WTC11 (cell line): ENCODE measurements around the gene CLECL1. TPM values are rescaled to one million over a fixed set of nuclear protein-coding genes. Genes with fewer than 3 reads are reported as not detected.

Experiments
- ATAC-seq: fragments of 200-7000 bp; cut with Tn5 transposase; 2 replicates; pipeline ENCODE4 v1.10.0; 2021; ENCODE audit warnings: mild to moderate bottlenecking, moderate library complexity
- CTCF ChIA-PET: fragments of 300-600 bp; sonication (Branson Sonifier 250); formaldehyde crosslinking; loops from one replicate; lab custom pipeline; 2021; ENCODE audit warnings: antibody characterized with exemption; lab: Charles Lee
- POLR2A ChIA-PET: fragments of 350-600 bp; sonication (Branson Sonifier 250); formaldehyde crosslinking; loops from one replicate; lab custom pipeline; 2021; ENCODE audit warnings: antibody characterized with exemption; lab: Charles Lee
- DNase-seq: peaks from one replicate; pipeline ENCODE4 v3.0.0; 2021; ENCODE audit warnings: low spot score
- H3K27ac Mint-ChIP-seq: 2 replicates; pipeline ENCODE4 v1.8.0; 2021; ENCODE audit warnings: mixed read lengths
- H3K27me3 Mint-ChIP-seq: 2 replicates; pipeline ENCODE4 v1.8.0; 2021; ENCODE audit warnings: low read depth, mild to moderate bottlenecking, moderate library complexity, mixed read lengths
- H3K36me3 Mint-ChIP-seq: 2 replicates; pipeline ENCODE4 v1.8.0; 2021; ENCODE audit warnings: mixed read lengths
- H3K4me1 Mint-ChIP-seq: 2 replicates; pipeline ENCODE4 v1.8.0; 2022; ENCODE audit warnings: mixed read lengths
- H3K4me3 Mint-ChIP-seq: 2 replicates; pipeline ENCODE4 v1.8.0; 2021; ENCODE audit warnings: mild to moderate bottlenecking, moderate library complexity, mixed read lengths
- H3K9me3 Mint-ChIP-seq: 2 replicates; pipeline ENCODE4 v1.8.0; 2021; ENCODE audit warnings: mixed read lengths
- AFF4 ChIP-seq: sonication (generic); formaldehyde crosslinking; IDR thresholded peaks from 2 replicates; pipeline ENCODE4 v1.8.1; 2023; ENCODE audit warnings: mild to moderate bottlenecking, missing genetic modification reagents, borderline replicate concordance
- CREM ChIP-seq: sonication (generic); formaldehyde crosslinking; IDR thresholded peaks from 2 replicates; pipeline ENCODE4 v1.8.1; 2022; ENCODE audit warnings: mild to moderate bottlenecking, missing genetic modification reagents, moderate library complexity
- ETV6 ChIP-seq: sonication (generic); formaldehyde crosslinking; IDR thresholded peaks from 2 replicates; pipeline ENCODE4 v1.8.1; 2022; ENCODE audit warnings: mild to moderate bottlenecking, missing genetic modification reagents
- FOXJ3 ChIP-seq: sonication (generic); formaldehyde crosslinking; IDR thresholded peaks from 2 replicates; pipeline ENCODE4 v1.9.0; 2021; ENCODE audit warnings: missing genetic modification reagents, mild to moderate bottlenecking, borderline replicate concordance
- FOXP4 ChIP-seq: sonication (generic); formaldehyde crosslinking; IDR thresholded peaks from 2 replicates; pipeline ENCODE4 v1.8.0; 2022; ENCODE audit warnings: mild to moderate bottlenecking, missing genetic modification reagents
- GTF2I ChIP-seq: fragments of 250-450 bp; sonication (Bioruptor Pico); conservative IDR thresholded peaks from 2 replicates; pipeline ENCODE4 v1.4.0; 2021; ENCODE audit warnings: mild to moderate bottlenecking
- KAT7 ChIP-seq: sonication (generic); formaldehyde crosslinking; IDR thresholded peaks from 2 replicates; pipeline ENCODE4 v1.8.1; 2023; ENCODE audit warnings: missing genetic modification reagents, mild to moderate bottlenecking, borderline replicate concordance
- NFE2L1 ChIP-seq: sonication (generic); formaldehyde crosslinking; IDR thresholded peaks from 2 replicates; pipeline ENCODE4 v1.8.1; 2023; ENCODE audit warnings: missing genetic modification reagents
- NR2C2 ChIP-seq: sonication (generic); formaldehyde crosslinking; IDR thresholded peaks from 2 replicates; pipeline ENCODE4 v1.8.0; 2022; ENCODE audit warnings: mild to moderate bottlenecking, missing genetic modification reagents
- PRRX2 ChIP-seq: fragments of 250-450 bp; sonication (Bioruptor Pico); IDR thresholded peaks from 2 replicates; pipeline ENCODE4 v1.8.0; 2021; ENCODE audit warnings: mild to moderate bottlenecking
- RELA ChIP-seq: sonication (generic); formaldehyde crosslinking; IDR thresholded peaks from 2 replicates; pipeline ENCODE4 v1.8.1; 2022; ENCODE audit warnings: missing genetic modification reagents, mild to moderate bottlenecking, borderline replicate concordance
- RORB ChIP-seq: fragments of 250-450 bp; sonication (Bioruptor Pico); IDR thresholded peaks from 2 replicates; pipeline ENCODE4 v1.9.0; 2021; ENCODE audit warnings: mild to moderate bottlenecking
- STAT6 ChIP-seq: sonication (generic); formaldehyde crosslinking; conservative IDR thresholded peaks from 2 replicates; pipeline ENCODE4 v1.8.1; 2023; ENCODE audit warnings: mild to moderate bottlenecking, low read depth, missing genetic modification reagents, moderate library complexity
- TEAD4 ChIP-seq: sonication (generic); formaldehyde crosslinking; IDR thresholded peaks from 2 replicates; pipeline ENCODE4 v1.8.0; 2022; ENCODE audit warnings: mild to moderate bottlenecking, missing genetic modification reagents
- ZNF317 ChIP-seq: sonication (generic); formaldehyde crosslinking; IDR thresholded peaks from 2 replicates; pipeline ENCODE4 v1.8.1; 2023; ENCODE audit warnings: low read depth, mild to moderate bottlenecking, moderate library complexity, missing genetic modification reagents, borderline replicate concordance
- ZNF396 ChIP-seq: fragments of 250-450 bp; sonication (Bioruptor Pico); IDR thresholded peaks from 2 replicates; pipeline ENCODE4 v1.8.0; 2021; ENCODE audit warnings: mild to moderate bottlenecking, moderate library complexity, borderline replicate concordance
- ZNF423 ChIP-seq: fragments of 250-450 bp; sonication (Bioruptor Pico); IDR thresholded peaks from 2 replicates; pipeline ENCODE4 v2.1.2; 2022; ENCODE audit warnings: mild to moderate bottlenecking, moderate library complexity
- total RNA-seq: library from RNA; stranded (reverse); gene quantifications from 3 replicates; pipeline ENCODE4 v1.2.3, GENCODE V29; 2021
- TF ChIP-seq, protein P1 (sequence below): fragments of 250-450 bp; sonication (Bioruptor Pico); IDR thresholded peaks from 2 replicates; pipeline ENCODE4 v1.9.0; 2021; ENCODE audit warnings: moderate library complexity, mild to moderate bottlenecking, inconsistent platforms, borderline replicate concordance
- TF ChIP-seq, protein P2 (sequence below): fragments of 250-450 bp; sonication (Bioruptor Pico); IDR thresholded peaks from 2 replicates; pipeline ENCODE4 v1.8.0; 2021; ENCODE audit warnings: mild to moderate bottlenecking
- TF ChIP-seq, protein P3 (sequence below): sonication (generic); formaldehyde crosslinking; IDR thresholded peaks from 2 replicates; pipeline ENCODE4 v1.8.0; 2023; ENCODE audit warnings: missing genetic modification reagents

The CLECL1 gene
- total RNA-seq, 1 experiment from 2014 or later, result not detected

DNA sequence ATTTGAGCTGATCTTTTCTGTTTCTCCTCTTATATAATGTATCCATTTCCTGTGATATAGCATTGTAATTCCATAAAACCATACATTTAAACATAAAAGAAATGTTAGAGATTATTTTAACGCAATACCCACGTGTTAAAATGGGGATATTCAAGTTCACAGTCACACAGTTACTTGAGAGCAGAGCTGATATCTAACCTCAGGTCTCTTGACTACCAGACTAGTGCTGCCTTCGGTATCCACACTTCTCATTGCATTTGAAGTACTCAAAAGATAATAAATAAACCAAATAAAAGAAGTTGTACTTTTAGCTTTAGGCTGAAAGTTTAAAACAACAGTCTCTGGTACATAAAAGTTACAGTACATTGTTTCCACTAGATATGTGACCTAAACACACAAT is 2.9 kb downstream of the CLECL1 start (continued):
- TF ChIP-seq, protein P1, sequence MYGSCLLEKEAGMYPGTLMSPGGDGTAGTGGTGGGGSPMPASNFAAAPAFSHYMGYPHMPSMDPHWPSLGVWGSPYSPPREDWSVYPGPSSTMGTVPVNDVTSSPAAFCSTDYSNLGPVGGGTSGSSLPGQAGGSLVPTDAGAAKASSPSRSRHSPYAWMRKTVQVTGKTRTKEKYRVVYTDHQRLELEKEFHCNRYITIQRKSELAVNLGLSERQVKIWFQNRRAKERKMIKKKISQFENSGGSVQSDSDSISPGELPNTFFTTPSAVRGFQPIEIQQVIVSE (CRISPR knock-in tag), result no peak
- TF ChIP-seq ZNF396 (CRISPR knock-in tag), result no peak
- TF ChIP-seq PRRX2, result no peak

DNA sequence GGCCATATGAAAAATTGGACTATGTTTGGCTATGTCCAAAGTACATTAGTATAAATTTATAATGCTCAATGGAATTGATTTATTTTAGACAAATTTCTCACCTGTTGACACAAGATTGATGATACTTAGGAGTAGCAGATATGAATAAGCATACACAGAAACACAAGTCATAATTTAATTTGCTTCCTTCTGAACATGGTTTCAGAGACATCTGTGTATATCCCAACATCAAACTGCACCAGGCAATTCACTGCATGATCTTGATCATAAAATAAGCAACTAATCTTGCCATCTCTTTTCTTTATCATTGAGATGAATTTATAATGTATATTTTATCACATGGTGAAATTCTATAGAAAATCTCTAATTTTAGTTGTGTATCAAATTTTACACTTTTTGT is 3.8 kb downstream of the CLECL1 start:
- DNase-seq, result no peak
- H3K9me3 Mint-ChIP-seq, result no peaks in the 10 kb centered on the region
- ChIA-PET CTCF (interaction anchor here (1.1 to 2.5 kb wide), 4 partner anchors 14 to 22 kb away, joined by 7 to 12 read pairs (median 8); no protein-coding TSS in a partner anchor), POLR2A (no interaction called here)
- peaks cover 4% of the 10 kb centered on the region; the same call in 1 of the 2 replicates for H3K27me3 Mint-ChIP-seq
- H3K36me3 Mint-ChIP-seq, result no peaks in the 10 kb centered on the region
- no peak overlapping the region for H3K4me3 Mint-ChIP-seq
- no peak for ATAC-seq
- H3K4me1 Mint-ChIP-seq, result no peaks in the 10 kb centered on the region; the same call in 1 of the 2 replicates
- TF ChIP-seq TEAD4 (CRISPR knock-in tag), result no peak
- no peak for TF ChIP-seq NR2C2 (CRISPR knock-in tag)
- no peak for TF ChIP-seq CREM (CRISPR knock-in tag)
- TF ChIP-seq, protein P2, sequence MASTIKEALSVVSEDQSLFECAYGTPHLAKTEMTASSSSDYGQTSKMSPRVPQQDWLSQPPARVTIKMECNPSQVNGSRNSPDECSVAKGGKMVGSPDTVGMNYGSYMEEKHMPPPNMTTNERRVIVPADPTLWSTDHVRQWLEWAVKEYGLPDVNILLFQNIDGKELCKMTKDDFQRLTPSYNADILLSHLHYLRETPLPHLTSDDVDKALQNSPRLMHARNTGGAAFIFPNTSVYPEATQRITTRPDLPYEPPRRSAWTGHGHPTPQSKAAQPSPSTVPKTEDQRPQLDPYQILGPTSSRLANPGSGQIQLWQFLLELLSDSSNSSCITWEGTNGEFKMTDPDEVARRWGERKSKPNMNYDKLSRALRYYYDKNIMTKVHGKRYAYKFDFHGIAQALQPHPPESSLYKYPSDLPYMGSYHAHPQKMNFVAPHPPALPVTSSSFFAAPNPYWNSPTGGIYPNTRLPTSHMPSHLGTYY, result no peak
- TF ChIP-seq GTF2I (CRISPR knock-in tag), result no peak
- TF ChIP-seq RORB (CRISPR knock-in tag), result no peak
- TF ChIP-seq ZNF423, result no peak
- no peak for TF ChIP-seq RELA (CRISPR knock-in tag)
- TF ChIP-seq NFE2L1 (CRISPR knock-in tag), result no peak
- no peak for TF ChIP-seq FOXJ3 (CRISPR knock-in tag)
- TF ChIP-seq, protein P3, sequence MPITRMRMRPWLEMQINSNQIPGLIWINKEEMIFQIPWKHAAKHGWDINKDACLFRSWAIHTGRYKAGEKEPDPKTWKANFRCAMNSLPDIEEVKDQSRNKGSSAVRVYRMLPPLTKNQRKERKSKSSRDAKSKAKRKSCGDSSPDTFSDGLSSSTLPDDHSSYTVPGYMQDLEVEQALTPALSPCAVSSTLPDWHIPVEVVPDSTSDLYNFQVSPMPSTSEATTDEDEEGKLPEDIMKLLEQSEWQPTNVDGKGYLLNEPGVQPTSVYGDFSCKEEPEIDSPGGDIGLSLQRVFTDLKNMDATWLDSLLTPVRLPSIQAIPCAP (CRISPR knock-in tag), result no peak
- no peak for TF ChIP-seq ETV6 (CRISPR knock-in tag)
- no peak for TF ChIP-seq ZNF317
- no peak for TF ChIP-seq AFF4 (CRISPR knock-in tag)
- no peak for TF ChIP-seq STAT6
- TF ChIP-seq KAT7 (CRISPR knock-in tag), result no peak
- no peak for TF ChIP-seq FOXP4
- no peak overlapping the region for H3K27ac Mint-ChIP-seq
